Fibroblast of lung (primary cell): ENCODE measurements around the gene PRSS22. TPM values are rescaled to one million over a fixed set of nuclear protein-coding genes. Genes with fewer than 3 reads are reported as not detected.

Experiments used
- DNase-seq, 2 donors: peaks; one replicate each; pipeline versions ENCODE4 v3.0.0 to v3.0.0-alpha.2; 2010; ENCODE audit warnings: low read depth in 2 of 2
- H2AFZ ChIP-seq: 2 replicates; pipeline ENCODE4 v1.5.1; 2012; ENCODE audit warnings: low read length, control low read depth, inconsistent platforms
- H3K27ac ChIP-seq: 2 replicates; pipeline ENCODE4 v1.5.1; 2011; ENCODE audit warnings: low read length, control low read depth; ENCODE audit not compliant: insufficient read depth
- H3K27me3 ChIP-seq: 2 replicates; pipeline ENCODE4 v1.5.1; 2011; ENCODE audit warnings: mild to moderate bottlenecking, low read length; ENCODE audit not compliant: control insufficient read depth, insufficient read depth
- H3K36me3 ChIP-seq: 2 replicates; pipeline ENCODE4 v1.5.1; 2011; ENCODE audit warnings: low read length; ENCODE audit not compliant: control insufficient read depth, insufficient read depth
- H3K4me1 ChIP-seq: 2 replicates; pipeline ENCODE4 v1.5.1; 2011; ENCODE audit warnings: low read length; ENCODE audit not compliant: control insufficient read depth, insufficient read depth; ENCODE audit errors: extremely low read depth
- H3K4me2 ChIP-seq: 2 replicates; pipeline ENCODE4 v1.5.1; 2011; ENCODE audit warnings: low read length, control low read depth; ENCODE audit not compliant: insufficient read depth; ENCODE audit errors: extremely low read depth
- H3K4me3 ChIP-seq, 4 experiments: fragments of 200-600 bp in 1 of 4; sonication (generic) in 1 of 4; replicated peaks in 1 of 4; 2 replicates each; pipeline ENCODE4 v1.5.1; 2011 to 2016; ENCODE audit warnings: low read length in 4 of 4, low read depth in 3 of 4, mild to moderate bottlenecking in 3 of 4, control low read depth in 2 of 4, inconsistent platforms in 1 of 4, mixed read lengths in 1 of 4; ENCODE audit not compliant: insufficient read depth in 1 of 4; ENCODE audit errors: control extremely low read depth in 1 of 4
- H3K79me2 ChIP-seq: 2 replicates; pipeline ENCODE4 v1.5.1; 2012; ENCODE audit warnings: mild to moderate bottlenecking, low read length, inconsistent platforms; ENCODE audit not compliant: control insufficient read depth, insufficient read depth
- H3K9ac ChIP-seq: 2 replicates; pipeline ENCODE4 v1.5.1; 2011; ENCODE audit warnings: mild to moderate bottlenecking, low read length, control low read depth; ENCODE audit not compliant: insufficient read depth
- H3K9me3 ChIP-seq: 2 replicates; pipeline ENCODE4 v1.5.1; 2012; ENCODE audit warnings: low read depth, low read length; ENCODE audit not compliant: control insufficient read depth, insufficient read depth
- H4K20me1 ChIP-seq: 2 replicates; pipeline ENCODE4 v1.5.1; 2011; ENCODE audit warnings: low read length; ENCODE audit not compliant: control insufficient read depth, insufficient read depth; ENCODE audit errors: extremely low read depth
- EZH2 ChIP-seq: IDR thresholded peaks from 2 replicates; pipeline ENCODE4 v1.5.1; 2012; ENCODE audit warnings: low read length, control low read depth, mild to moderate bottlenecking; ENCODE audit errors: missing control alignments
- polyA plus RNA-seq, 2 donors: library from polyadenylated mRNA; depleted of rRNA in 1 of 2; stranded (reverse) in 1 of 2; unstranded in 1 of 2; fragments of >200 nt; gene quantifications; 2 replicates each; pipeline ENCODE4 v1.2.1, GENCODE V29; 2011 to 2012; ENCODE audit warnings: missing spikeins in 1 of 2
- total RNA-seq: library from RNA; depleted of rRNA; stranded (reverse); fragments of >200 nt; gene quantifications from 2 replicates; pipeline ENCODE4 v1.2.1, GENCODE V29; 2014
- TF ChIP-seq, protein P1 (sequence below), 2 donors: IDR thresholded peaks in 1 of 2; conservative IDR thresholded peaks in 1 of 2; 1 replicate in 1 of 2; 2 replicates in 1 of 2; pipeline ENCODE4 v1.5.1; 2011 to 2012; ENCODE audit warnings: low read length in 2 of 2, control low read depth in 1 of 2, inconsistent platforms in 1 of 2, low read depth in 1 of 2, mild to moderate bottlenecking in 1 of 2

The PRSS22 gene
- total and polyA plus RNA-seq, 2 donors (not counting 1 experiment from before 2014, with no cell fraction given), result 0.17 TPM; not detected in 1

DNA sequence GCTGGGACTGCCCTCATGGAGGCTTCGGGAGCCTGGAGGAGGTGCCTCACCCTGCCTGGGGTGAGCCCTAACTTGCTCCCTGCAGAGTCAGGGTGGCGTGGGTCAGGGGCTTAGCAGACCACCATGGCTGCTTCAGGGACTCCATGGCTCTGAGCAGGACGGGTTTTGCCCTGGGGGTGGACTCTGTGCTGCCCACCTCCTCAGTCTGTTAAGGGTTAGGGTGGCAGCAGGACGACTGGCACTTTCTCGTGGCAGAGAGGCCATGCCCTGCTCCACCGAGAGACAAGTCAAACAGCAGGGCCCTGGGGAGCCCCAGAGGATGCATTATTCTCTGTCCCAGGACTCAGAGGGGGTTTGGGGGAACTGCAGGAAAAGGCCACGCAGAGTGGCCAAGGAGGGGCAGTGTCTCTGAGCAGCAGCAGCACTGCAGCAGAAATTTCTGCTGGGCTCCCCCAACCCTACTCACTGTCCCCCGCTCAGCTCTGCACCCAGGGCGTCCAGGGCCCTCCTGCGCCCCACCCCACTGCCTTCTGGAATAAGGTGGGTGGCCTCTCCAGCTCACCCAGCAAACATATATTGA lies 1.8 kb upstream of the PRSS22 start:
- no peaks in the 10 kb centered on the region for H3K4me1 ChIP-seq
- H3K9me3 ChIP-seq, result no peaks in the 10 kb centered on the region
- TF ChIP-seq EZH2, result no peak
- no peak overlapping the region for H3K4me3 ChIP-seq
- H3K27me3 ChIP-seq, result no peaks in the 10 kb centered on the region
- no peak overlapping the region for H3K9ac ChIP-seq
- no peak overlapping the region for H2AFZ ChIP-seq
- H3K4me2 ChIP-seq, result no peak overlapping the region
- H3K27ac ChIP-seq, result no peak overlapping the region
- no peaks in the 10 kb centered on the region for H3K36me3 ChIP-seq
- no peaks in the 10 kb centered on the region for H3K79me2 ChIP-seq
- H4K20me1 ChIP-seq, result no peaks in the 10 kb centered on the region
- DNase-seq, result no peak

DNA sequence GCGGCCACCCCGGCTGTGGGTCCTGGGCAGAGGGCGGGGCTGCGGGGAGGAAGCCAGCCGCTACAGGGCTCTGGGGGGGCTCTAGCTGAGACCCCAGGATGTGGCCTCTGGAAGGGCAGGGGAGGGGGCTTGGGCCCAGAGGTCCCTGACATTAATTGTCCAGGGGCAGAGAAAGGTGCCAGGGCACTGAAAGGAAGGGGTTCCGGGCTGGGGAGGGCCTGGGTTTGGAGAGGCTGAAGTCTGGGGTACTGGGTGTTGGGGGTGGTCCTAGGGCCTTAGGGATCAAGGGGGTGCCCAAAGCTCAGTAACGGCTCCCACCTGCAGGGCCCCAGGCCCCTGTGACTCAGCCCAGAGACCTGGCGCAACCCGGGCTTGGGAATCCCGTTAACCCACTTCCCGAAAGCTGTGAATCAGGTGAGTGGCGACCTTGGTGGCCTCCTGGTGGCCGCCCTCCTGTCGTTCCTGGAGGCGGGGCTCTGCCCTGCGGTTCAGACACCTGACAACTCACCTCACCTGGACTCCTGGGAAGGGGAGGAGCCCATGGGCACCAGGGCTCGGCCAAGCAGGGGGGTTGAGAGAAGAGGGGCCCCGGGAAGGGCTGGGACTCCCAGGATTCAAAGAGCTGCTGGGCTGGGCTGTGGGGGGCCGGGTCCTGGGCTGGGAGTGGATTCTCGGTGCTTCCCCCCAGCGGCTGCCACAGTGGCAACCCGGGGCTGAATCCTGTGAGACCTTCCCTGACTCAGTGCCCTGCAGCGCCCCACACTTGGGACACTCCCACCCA lies 465 bp upstream of the PRSS22 start:
- no peaks in the 10 kb centered on the region for H3K27me3 ChIP-seq
- no peak overlapping the region for H3K4me2 ChIP-seq
- no peak overlapping the region for H3K27ac ChIP-seq
- no peak overlapping the region for H3K9ac ChIP-seq
- DNase-seq, result no peak
- TF ChIP-seq, protein P1, sequence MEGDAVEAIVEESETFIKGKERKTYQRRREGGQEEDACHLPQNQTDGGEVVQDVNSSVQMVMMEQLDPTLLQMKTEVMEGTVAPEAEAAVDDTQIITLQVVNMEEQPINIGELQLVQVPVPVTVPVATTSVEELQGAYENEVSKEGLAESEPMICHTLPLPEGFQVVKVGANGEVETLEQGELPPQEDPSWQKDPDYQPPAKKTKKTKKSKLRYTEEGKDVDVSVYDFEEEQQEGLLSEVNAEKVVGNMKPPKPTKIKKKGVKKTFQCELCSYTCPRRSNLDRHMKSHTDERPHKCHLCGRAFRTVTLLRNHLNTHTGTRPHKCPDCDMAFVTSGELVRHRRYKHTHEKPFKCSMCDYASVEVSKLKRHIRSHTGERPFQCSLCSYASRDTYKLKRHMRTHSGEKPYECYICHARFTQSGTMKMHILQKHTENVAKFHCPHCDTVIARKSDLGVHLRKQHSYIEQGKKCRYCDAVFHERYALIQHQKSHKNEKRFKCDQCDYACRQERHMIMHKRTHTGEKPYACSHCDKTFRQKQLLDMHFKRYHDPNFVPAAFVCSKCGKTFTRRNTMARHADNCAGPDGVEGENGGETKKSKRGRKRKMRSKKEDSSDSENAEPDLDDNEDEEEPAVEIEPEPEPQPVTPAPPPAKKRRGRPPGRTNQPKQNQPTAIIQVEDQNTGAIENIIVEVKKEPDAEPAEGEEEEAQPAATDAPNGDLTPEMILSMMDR (conservative IDR thresholded peaks at IDR 0.05 in 1 of 2, IDR thresholded peaks at IDR 0.05 in 1 of 2; ENCODE audit: low read depth in 1 of 2, low read length in 2 of 2), result no peak
- TF ChIP-seq EZH2, result no peak
- H2AFZ ChIP-seq, result no peak overlapping the region
- H3K36me3 ChIP-seq, result no peaks in the 10 kb centered on the region
- peak overlapping the region in 1 of 4 experiments; percentile 7 for H3K4me3 ChIP-seq
- H3K9me3 ChIP-seq, result no peaks in the 10 kb centered on the region
- no peaks in the 10 kb centered on the region for H3K79me2 ChIP-seq
- no peaks in the 10 kb centered on the region for H3K4me1 ChIP-seq
- no peaks in the 10 kb centered on the region for H4K20me1 ChIP-seq

DNA sequence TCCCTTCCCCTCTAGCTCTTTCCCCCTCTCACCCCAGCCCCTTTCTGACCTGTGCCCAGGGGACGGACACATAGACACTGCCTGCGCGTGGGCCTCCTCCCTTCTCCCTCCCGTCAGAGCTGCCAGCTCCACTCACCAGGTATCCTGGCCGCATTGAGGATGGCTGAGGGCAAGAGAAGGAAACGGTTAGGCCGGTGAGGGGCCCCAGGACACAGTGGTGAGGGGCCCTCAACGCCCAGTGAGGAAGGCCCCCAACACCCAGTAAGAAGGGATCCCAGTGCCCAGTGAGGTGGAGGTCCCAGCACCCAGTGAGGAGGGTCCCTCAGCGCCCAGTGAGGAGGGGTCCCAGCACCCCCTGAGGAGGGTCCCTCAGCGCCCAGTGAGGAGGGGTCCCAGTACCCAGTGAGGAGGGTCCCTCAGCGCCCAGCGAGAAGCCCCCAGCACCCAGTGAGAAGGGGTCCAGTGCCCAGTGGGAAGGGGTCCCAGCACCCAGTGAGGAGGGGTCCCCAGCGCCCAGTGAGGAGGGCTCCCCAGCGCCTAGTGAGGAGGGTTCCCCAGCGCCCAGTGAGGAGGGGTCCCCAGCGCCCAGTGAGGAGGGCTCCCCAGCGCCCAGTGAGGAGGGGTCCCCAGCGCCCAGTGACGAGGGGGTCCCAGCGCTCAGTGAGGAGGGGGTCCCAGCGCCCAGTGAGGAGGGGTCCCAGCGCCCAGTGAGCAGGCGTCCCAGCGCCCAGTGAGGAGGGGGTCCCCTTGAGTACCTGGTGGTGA lies 1.1 kb downstream of the PRSS22 start:
- Histone ChIP-seq H2AFZ (no peak overlapping the region), H3K27ac (no peak overlapping the region), H3K4me3 (no peak overlapping the region), H4K20me1 (no peaks in the 10 kb centered on the region), H3K9me3 (no peaks in the 10 kb centered on the region), H3K79me2 (no peaks in the 10 kb centered on the region), H3K4me1 (no peaks in the 10 kb centered on the region), H3K4me2 (no peak overlapping the region), H3K36me3 (no peaks in the 10 kb centered on the region), H3K9ac (no peak overlapping the region), H3K27me3 (no peaks in the 10 kb centered on the region)
- no peak for DNase-seq
- TF ChIP-seq, protein P1 (conservative IDR thresholded peaks at IDR 0.05 in 1 of 2, IDR thresholded peaks at IDR 0.05 in 1 of 2; ENCODE audit: low read depth in 1 of 2, low read length in 2 of 2), result no peak
- no peak for TF ChIP-seq EZH2
